Measurements from ENCODE around the gene DDR1.

DDR1 gene

DNA sequence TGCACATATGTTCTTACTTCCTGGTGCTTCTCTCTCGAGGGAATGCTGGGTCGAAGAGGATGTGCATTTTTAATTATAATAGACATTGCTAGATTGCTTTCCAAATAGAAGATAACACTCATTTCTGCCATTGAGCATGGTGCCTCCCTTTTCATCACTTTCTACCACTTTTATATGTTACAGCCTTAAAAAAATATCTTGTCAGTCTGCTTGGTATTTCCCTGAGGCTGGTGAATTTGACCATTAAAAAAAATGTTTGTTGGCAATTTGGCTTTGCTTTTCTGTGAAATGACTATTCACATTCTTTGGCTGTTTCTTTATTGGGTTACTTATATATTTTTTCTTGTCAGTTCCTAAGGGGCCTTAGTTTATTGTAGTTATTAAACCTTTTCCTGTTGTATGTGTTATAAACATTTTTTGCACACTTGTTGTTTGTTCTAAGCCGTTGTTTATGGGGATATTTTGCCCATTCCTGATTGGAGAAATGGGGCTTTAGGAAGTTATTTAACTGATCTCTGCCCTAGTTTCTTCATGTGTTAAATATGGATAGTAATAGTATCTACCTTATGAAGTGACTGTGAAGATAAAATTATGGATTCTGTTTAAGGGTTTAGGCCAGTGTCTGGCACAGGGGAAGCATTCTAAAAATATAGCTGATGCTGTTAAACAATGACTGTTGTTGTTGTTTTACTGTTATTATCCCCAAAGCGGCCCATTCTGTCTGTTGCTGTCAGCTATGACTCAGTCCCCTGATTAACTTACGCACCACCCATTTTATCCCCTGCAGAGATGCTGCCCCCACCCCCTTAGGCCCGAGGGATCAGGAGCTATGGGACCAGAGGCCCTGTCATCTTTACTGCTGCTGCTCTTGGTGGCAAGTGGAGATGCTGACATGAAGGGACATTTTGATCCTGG lies 3.8 kb downstream of the DDR1 start:
- intact Hi-C loops (cut with DNase I; ENCODE audit: low total_unique reads): no loop called here
- H3K9me3 ChIP-seq: no peaks in the 10 kb centered on the region
- peaks cover 0 to 62% (median 31%) of the 10 kb centered on the region in 4 donors for H3K4me1 ChIP-seq
- TF ChIP-seq, protein P1, sequence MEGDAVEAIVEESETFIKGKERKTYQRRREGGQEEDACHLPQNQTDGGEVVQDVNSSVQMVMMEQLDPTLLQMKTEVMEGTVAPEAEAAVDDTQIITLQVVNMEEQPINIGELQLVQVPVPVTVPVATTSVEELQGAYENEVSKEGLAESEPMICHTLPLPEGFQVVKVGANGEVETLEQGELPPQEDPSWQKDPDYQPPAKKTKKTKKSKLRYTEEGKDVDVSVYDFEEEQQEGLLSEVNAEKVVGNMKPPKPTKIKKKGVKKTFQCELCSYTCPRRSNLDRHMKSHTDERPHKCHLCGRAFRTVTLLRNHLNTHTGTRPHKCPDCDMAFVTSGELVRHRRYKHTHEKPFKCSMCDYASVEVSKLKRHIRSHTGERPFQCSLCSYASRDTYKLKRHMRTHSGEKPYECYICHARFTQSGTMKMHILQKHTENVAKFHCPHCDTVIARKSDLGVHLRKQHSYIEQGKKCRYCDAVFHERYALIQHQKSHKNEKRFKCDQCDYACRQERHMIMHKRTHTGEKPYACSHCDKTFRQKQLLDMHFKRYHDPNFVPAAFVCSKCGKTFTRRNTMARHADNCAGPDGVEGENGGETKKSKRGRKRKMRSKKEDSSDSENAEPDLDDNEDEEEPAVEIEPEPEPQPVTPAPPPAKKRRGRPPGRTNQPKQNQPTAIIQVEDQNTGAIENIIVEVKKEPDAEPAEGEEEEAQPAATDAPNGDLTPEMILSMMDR (IDR thresholded peaks at IDR 0.05): no peak
- H3K27ac ChIP-seq: no peak overlapping the region
- H3K36me3 ChIP-seq: peaks cover 11 to 47% (median 37%) of the 10 kb centered on the region in 3 donors
- no peak overlapping the region for H3K4me3 ChIP-seq
- peak in 1 of 2 donors; percentile 49 for DNase-seq
- no peaks in the 10 kb centered on the region for H3K27me3 ChIP-seq

DNA sequence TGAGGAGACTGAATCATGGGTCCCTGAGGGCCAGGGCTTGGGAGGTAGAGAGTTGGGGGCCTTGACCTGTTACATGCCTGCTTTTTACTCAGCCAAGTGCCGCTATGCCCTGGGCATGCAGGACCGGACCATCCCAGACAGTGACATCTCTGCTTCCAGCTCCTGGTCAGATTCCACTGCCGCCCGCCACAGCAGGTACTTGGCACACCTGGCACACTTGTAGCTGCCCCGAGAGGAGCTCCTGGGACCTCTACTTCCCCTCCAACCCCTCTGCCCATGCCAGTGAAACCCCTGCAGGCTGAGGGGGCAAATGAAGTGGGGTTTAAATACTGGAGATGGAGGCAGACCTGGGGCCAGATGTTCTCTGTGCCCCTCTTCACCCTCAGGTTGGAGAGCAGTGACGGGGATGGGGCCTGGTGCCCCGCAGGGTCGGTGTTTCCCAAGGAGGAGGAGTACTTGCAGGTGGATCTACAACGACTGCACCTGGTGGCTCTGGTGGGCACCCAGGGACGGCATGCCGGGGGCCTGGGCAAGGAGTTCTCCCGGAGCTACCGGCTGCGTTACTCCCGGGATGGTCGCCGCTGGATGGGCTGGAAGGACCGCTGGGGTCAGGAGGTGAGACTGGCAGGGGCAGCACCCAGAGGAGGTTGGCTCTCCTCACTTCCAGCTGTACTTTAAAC lies 4.6 kb downstream of the DDR1 start:
- no peaks in the 10 kb centered on the region for H3K27me3 ChIP-seq
- TF ChIP-seq, protein P1 (IDR thresholded peaks at IDR 0.05): no peak
- DNase-seq: peak in 1 of 2 donors; percentile 50
- H3K36me3 ChIP-seq: peaks cover 19 to 55% (median 45%) of the 10 kb centered on the region in 3 donors
- no peak overlapping the region for H3K27ac ChIP-seq
- no peaks in the 10 kb centered on the region for H3K9me3 ChIP-seq
- intact Hi-C loops (cut with DNase I; ENCODE audit: low total_unique reads): no loop called here
- no peak overlapping the region for H3K4me3 ChIP-seq
- H3K4me1 ChIP-seq: peaks cover 0 to 54% (median 24%) of the 10 kb centered on the region in 4 donors

DNA sequence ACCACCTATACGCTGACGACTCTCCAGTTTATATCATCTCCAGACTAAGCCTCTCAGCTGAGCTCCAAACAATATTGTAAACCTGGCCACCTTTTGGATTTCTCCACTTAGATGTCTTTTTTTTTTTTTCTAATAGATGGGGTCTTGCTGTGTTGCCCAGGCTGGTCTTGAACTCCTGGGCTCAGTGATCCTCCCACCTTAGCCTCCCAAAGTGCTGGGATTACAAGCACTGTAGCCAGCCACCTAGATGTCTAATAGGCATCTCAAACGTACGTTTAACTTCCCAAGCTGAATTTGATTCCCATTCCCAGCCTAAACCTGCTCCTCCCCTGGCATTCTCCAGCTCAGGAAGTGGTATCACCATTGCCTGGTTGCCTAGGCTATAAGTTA lies 5.2 kb downstream of the DDR1 start:
- Histone ChIP-seq H3K27ac (no peak overlapping the region), H3K27me3 (no peaks in the 10 kb centered on the region), H3K36me3 (peaks cover 21 to 60% (median 51%) of the 10 kb centered on the region in 3 donors), H3K9me3 (no peaks in the 10 kb centered on the region), H3K4me1 (peaks cover 0 to 54% (median 24%) of the 10 kb centered on the region in 4 donors), H3K4me3 (no peak overlapping the region)
- TF ChIP-seq, protein P1 (IDR thresholded peaks at IDR 0.05): no peak
- intact Hi-C loops (cut with DNase I; ENCODE audit: low total_unique reads): no loop called here
- peak in 1 of 2 donors; percentile 2 for DNase-seq

DNA sequence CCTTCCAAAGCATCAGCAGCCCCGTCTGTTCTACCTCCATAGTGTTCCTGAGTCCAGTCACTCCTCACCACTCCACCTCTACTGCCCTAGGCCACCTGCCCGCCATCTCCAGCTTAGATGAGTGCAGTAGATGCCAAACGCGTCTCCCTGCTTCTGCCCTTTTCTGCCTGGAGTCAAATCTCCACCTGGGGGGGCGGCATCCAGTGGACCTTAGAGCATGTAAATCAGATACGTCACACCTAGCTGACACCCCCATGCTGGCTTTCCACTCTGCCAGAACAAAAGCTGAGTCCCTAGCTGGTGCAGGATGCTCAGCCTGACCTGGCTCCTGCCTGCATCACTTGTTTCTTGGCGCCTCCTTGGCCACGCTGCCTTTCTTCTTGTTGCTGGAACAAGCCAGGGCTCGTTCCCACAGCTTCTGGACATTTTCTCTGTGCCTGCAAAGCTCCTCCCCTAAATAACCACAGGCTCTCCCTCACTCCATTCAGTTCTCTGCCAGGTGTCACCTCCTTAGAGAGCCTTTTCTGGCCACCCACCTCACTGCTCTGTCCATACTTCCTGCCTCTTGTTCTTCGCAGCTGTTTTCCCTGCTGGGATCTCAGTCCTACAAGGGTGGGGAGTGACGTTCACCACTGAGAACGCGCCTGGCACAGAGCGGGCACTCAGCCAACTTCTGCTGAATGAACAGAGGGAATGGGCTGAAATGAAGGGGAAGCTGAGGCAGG lies 5.8 kb downstream of the DDR1 start:
- DNase-seq: peak in 1 of 2 donors; percentile 60
- H3K27me3 ChIP-seq: no peaks in the 10 kb centered on the region
- peaks cover 26 to 66% (median 57%) of the 10 kb centered on the region in 3 donors for H3K36me3 ChIP-seq
- H3K4me1 ChIP-seq: peaks cover 0 to 48% (median 21%) of the 10 kb centered on the region in 4 donors
- H3K4me3 ChIP-seq: no peak overlapping the region
- intact Hi-C loops (cut with DNase I; ENCODE audit: low total_unique reads): no loop called here
- H3K27ac ChIP-seq: no peak overlapping the region
- H3K9me3 ChIP-seq: no peaks in the 10 kb centered on the region
- TF ChIP-seq, protein P1 (IDR thresholded peaks at IDR 0.05): no peak

DNA sequence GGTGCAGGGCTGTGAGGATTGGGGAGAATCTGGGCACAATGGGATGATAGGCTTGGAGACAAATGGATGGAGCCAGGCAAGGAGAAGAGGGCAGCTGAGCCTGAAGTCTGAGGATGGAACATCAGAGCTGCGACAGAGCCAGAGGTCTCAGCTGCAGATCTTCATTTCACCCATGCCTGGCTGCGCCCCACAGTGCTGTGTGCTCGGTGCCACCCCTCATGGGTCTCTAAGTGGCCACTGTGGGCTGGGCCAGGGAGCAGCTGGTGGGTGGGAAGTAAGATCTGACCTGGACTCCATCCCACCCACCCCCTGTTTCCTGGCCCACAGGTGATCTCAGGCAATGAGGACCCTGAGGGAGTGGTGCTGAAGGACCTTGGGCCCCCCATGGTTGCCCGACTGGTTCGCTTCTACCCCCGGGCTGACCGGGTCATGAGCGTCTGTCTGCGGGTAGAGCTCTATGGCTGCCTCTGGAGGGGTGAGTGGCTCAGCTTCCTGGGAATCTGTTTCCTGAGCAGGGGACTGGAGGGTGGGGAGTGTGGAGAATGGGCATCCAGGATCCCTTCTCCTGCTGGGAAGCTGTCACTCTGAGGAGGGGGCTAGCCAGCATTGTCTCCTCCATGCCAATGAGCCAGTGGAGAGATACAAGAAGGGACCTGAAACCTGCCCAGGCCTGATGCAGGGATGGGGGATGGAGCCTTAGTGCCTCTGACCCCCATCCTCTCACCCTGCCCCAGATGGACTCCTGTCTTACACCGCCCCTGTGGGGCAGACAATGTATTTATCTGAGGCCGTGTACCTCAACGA lies 6.5 kb downstream of the DDR1 start:
- Histone ChIP-seq H3K36me3 (peaks cover 32 to 74% (median 64%) of the 10 kb centered on the region in 3 donors), H3K27ac (no peak overlapping the region)

More for the DNA sequence above, 6.5 kb downstream of the DDR1 start:
- peak in 1 of 2 donors; percentile 28 for DNase-seq
- H3K4me1 ChIP-seq: peaks cover 0 to 40% (median 13%) of the 10 kb centered on the region in 4 donors
- no peaks in the 10 kb centered on the region for H3K9me3 ChIP-seq
- TF ChIP-seq, protein P1 (IDR thresholded peaks at IDR 0.05): no peak
- intact Hi-C loops (cut with DNase I; ENCODE audit: low total_unique reads): no loop called here
- H3K27me3 ChIP-seq: no peaks in the 10 kb centered on the region
- no peak overlapping the region for H3K4me3 ChIP-seq

Data from tibial artery (tissue), 4 donors.